Parathyroid adenoma (tissue), 2 donors: ENCODE results near the gene CD300C.

Source experiments
- H2AFZ ChIP-seq: fragments of 300-600 bp; sonication (generic); one replicate; pipeline ENCODE4 v1.7.0; 2017; ENCODE audit warnings: antibody characterized with exemption, mild to moderate bottlenecking
- H3K27ac ChIP-seq: fragments of 300-600 bp; sonication (generic); one replicate; pipeline ENCODE4 v1.7.0; 2017
- H3K27me3 ChIP-seq: fragments of 300-600 bp; sonication (generic); one replicate; pipeline ENCODE4 v1.7.0; 2017; ENCODE audit warnings: low read length; ENCODE audit not compliant: control insufficient read depth, insufficient read depth
- H3K36me3 ChIP-seq: fragments of 300-600 bp; sonication (generic); one replicate; pipeline ENCODE4 v1.7.0; 2017; ENCODE audit warnings: low read length; ENCODE audit not compliant: control insufficient read depth, insufficient read depth
- H3K4me1 ChIP-seq: fragments of 300-600 bp; sonication (generic); one replicate; pipeline ENCODE4 v1.7.0; 2017; ENCODE audit warnings: control low read depth
- H3K4me2 ChIP-seq: fragments of 300-600 bp; sonication (generic); one replicate; pipeline ENCODE4 v1.7.0; 2017; ENCODE audit warnings: low read length
- H3K4me3 ChIP-seq: fragments of 300-600 bp; sonication (generic); one replicate; pipeline ENCODE4 v1.7.0; 2017; ENCODE audit warnings: low read depth, low read length
- H3K79me2 ChIP-seq: fragments of 300-600 bp; sonication (generic); one replicate; pipeline ENCODE4 v1.7.0; 2017; ENCODE audit warnings: control low read depth
- H3K9ac ChIP-seq: fragments of 300-600 bp; sonication (generic); one replicate; pipeline ENCODE4 v1.7.0; 2017; ENCODE audit warnings: mild to moderate bottlenecking
- H3K9me3 ChIP-seq: fragments of 300-600 bp; sonication (generic); one replicate; pipeline ENCODE4 v1.7.0; 2017; ENCODE audit warnings: low read length; ENCODE audit not compliant: control insufficient read depth
- TF ChIP-seq, protein P1 (sequence below): fragments of 300-600 bp; sonication (generic); IDR thresholded peaks from one replicate; pipeline ENCODE4 v1.7.0; 2017; ENCODE audit warnings: antibody characterized with exemption, mild to moderate bottlenecking
- donor health status: primary hyperparathyroidism.

CD300C gene

DNA sequence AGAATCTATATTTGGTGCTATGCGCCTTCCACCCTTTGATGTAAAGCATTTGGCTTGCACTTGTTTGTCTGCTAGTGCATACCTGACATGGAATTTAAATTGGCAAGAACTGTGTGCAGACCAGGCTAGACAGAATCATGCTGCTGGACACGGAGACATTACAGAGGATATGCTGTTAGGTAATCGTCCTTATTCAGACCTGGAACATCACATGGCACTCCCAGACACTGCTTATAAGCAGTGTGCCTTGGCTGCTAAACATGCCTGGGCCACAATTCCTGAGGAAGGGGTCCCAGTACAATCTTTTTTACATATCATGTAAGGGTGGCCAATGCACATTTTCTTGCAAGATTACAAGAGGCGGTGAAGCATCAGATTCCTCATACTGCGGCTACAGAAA is 39.8 kb upstream of the CD300C start:
- Histone ChIP-seq H3K27me3 (no peaks in the 10 kb centered on the region), H3K27ac (no peak overlapping the region), H3K79me2 (no peaks in the 10 kb centered on the region), H3K9me3 (no peaks in the 10 kb centered on the region), H3K4me1 (no peaks in the 10 kb centered on the region), H3K4me2 (no peak overlapping the region), H3K36me3 (no peaks in the 10 kb centered on the region), H3K4me3 (no peak overlapping the region), H3K9ac (no peak overlapping the region), H2AFZ (no peak overlapping the region)
- TF ChIP-seq, protein P1, sequence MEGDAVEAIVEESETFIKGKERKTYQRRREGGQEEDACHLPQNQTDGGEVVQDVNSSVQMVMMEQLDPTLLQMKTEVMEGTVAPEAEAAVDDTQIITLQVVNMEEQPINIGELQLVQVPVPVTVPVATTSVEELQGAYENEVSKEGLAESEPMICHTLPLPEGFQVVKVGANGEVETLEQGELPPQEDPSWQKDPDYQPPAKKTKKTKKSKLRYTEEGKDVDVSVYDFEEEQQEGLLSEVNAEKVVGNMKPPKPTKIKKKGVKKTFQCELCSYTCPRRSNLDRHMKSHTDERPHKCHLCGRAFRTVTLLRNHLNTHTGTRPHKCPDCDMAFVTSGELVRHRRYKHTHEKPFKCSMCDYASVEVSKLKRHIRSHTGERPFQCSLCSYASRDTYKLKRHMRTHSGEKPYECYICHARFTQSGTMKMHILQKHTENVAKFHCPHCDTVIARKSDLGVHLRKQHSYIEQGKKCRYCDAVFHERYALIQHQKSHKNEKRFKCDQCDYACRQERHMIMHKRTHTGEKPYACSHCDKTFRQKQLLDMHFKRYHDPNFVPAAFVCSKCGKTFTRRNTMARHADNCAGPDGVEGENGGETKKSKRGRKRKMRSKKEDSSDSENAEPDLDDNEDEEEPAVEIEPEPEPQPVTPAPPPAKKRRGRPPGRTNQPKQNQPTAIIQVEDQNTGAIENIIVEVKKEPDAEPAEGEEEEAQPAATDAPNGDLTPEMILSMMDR: no peak

DNA sequence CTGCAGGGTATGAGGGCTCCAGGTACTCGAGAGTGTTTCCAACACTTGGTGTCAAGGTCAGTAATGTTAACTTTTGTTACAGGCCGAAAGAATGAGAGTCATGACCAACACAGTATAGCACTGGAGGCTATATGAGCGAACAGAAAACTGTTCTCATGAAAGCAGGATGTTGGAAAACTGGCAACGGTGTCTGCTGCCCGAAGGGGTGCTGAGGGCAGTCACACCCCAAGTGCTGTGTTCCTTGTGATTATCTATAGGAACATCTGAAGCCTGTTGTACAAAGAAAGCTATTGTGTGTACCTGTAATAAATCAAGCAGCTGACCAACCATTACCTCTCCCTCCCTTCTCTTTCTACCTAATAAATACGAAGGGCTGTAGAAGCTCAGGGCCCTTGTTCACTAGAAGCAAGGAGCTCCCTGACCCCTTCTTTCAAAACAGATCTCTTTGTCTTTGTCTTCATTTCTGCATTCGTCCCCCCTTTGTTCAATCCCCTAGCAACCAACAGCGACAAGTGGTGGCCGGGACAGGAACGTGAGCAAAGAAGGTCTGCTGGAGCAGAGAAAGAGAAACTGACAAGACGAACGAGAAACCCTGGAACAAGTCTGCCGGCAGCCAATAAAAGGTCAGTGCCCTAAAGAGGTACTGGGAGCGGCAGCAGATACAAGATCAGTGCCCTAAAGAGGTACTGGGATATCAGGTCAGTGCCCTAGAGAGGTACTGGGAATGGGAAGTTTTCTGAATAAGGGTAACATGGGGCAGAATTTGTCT is 38.6 kb upstream of the CD300C start:
- H3K27me3 ChIP-seq: no peaks in the 10 kb centered on the region
- no peaks in the 10 kb centered on the region for H3K36me3 ChIP-seq
- no peaks in the 10 kb centered on the region for H3K4me1 ChIP-seq
- H3K4me3 ChIP-seq: no peak overlapping the region
- no peak overlapping the region for H3K9ac ChIP-seq
- no peaks in the 10 kb centered on the region for H3K79me2 ChIP-seq
- H3K4me2 ChIP-seq: no peak overlapping the region
- TF ChIP-seq, protein P1: no peak
- H3K9me3 ChIP-seq: no peaks in the 10 kb centered on the region
- no peak overlapping the region for H3K27ac ChIP-seq
- H2AFZ ChIP-seq: no peak overlapping the region

DNA sequence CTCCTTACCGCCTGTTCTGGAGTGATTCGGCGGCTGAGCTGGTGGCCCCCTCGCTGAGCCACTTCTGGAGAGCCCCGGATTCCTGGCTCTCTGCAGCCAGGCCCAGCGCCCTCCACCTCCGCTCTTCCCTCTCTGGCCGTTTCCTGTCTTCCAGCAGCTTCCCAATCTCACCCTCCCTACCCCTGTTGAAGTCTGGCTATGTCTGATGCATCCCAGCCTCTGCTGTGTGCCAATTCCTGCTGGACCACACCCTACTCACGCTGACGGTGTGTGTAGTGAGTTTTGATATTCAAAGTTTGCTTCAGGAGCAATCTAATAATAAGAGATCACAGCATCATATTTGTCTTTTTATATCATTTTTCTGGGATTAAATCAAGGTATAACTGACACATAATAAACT is 36.7 kb upstream of the CD300C start:
- no peak overlapping the region for H3K27ac ChIP-seq
- H3K9me3 ChIP-seq: no peaks in the 10 kb centered on the region
- H3K4me2 ChIP-seq: no peak overlapping the region
- no peak overlapping the region for H2AFZ ChIP-seq
- no peaks in the 10 kb centered on the region for H3K79me2 ChIP-seq
- TF ChIP-seq, protein P1: no peak
- H3K36me3 ChIP-seq: no peaks in the 10 kb centered on the region
- H3K27me3 ChIP-seq: no peaks in the 10 kb centered on the region
- H3K4me3 ChIP-seq: no peak overlapping the region
- no peak overlapping the region for H3K9ac ChIP-seq
- no peaks in the 10 kb centered on the region for H3K4me1 ChIP-seq

DNA sequence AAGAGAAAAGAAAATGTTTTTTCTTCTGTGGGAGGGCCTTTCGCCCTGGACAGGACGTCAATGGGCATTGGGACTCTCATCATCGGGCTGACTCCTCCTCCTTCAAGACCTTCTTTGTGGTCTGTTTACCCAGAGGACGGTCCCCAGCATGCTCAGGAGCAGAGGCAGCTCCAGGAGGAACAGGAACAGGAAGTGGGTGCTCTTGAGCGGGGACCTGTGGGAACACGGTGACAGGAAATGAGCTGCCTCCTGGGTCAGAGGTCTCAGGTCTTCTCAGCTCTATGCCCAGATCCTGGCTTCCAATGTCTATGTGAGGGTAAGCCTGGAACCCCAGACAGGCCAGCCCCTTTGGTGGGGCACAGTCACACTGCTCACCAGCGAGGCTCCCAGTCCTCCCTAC is 34.0 kb upstream of the CD300C start:
- Histone ChIP-seq H3K4me1 (no peaks in the 10 kb centered on the region), H2AFZ (no peak overlapping the region), H3K4me2 (no peak overlapping the region), H3K9me3 (no peaks in the 10 kb centered on the region), H3K27me3 (no peaks in the 10 kb centered on the region), H3K36me3 (no peaks in the 10 kb centered on the region), H3K9ac (no peak overlapping the region), H3K4me3 (no peak overlapping the region), H3K79me2 (no peaks in the 10 kb centered on the region), H3K27ac (no peak overlapping the region)
- TF ChIP-seq, protein P1: no peak

DNA sequence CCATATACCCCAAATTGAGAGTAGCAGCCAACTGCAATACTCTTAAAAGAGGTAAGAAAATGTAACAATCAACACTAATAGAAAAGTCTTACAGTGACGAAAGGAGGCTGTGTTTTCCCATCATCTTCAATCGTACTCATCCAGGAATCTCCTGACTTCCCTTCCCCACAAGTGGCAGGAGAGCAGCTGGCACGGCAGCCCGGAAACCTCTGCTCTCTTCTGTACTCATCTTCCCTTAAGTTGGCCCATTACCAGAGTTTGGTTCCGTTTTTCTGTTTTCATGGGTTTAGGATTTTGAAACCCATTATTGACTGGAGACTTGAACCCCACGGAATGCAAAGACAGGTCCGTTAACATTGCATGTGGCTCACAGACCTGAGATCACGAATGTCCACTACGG is 33.1 kb upstream of the CD300C start:
- Histone ChIP-seq H3K4me3 (no peak overlapping the region), H3K79me2 (no peaks in the 10 kb centered on the region), H3K9me3 (no peaks in the 10 kb centered on the region), H3K9ac (no peak overlapping the region), H3K27ac (no peak overlapping the region), H3K4me1 (no peaks in the 10 kb centered on the region), H3K4me2 (no peak overlapping the region), H2AFZ (no peak overlapping the region), H3K36me3 (no peaks in the 10 kb centered on the region), H3K27me3 (no peaks in the 10 kb centered on the region)
- TF ChIP-seq, protein P1: no peak
